DMS 273 (cell line): ENCODE results near the gene CBLB.
"Not testable (repeated sequence)": the region's sequence is repeated elsewhere in the genome, so short reads cannot be mapped to it uniquely, and the experiment has no call there.

ENCODE experiments used
- DNase-seq: peaks from one replicate; lab custom pipeline; 2025; ENCODE audit not compliant: unreplicated experiment; lab: John Stamatoyannopoulos, UW

CBLB gene

GRCh38 chr3:105823149-105823867 is 45.5 kb downstream of the CBLB start:
- no peak for DNase-seq

GRCh38 chr3:105822171-105823123 is 46.4 kb downstream of the CBLB start:
- DNase-seq, result no peak

- DNase-seq, result no peak
These were observed 47.4 kb downstream of the CBLB start for GRCh38 chr3:105821433-105821832.

GRCh38 chr3:105816833-105817232 is 52.0 kb downstream of the CBLB start:
- DNase-seq, result no peak

- not testable (repeated sequence) for DNase-seq
These were observed 53.5 kb downstream of the CBLB start for GRCh38 chr3:105815331-105815730.

- no peak for DNase-seq
These were observed 55.1 kb downstream of the CBLB start for GRCh38 chr3:105813710-105814109.

- no peak for DNase-seq
These were observed 56.6 kb downstream of the CBLB start for GRCh38 chr3:105812194-105812586.

- no peak for DNase-seq
These were observed 57.2 kb downstream of the CBLB start for GRCh38 chr3:105811518-105812193.

- DNase-seq, result no peak
These were observed 59.5 kb downstream of the CBLB start for GRCh38 chr3:105809208-105809888.

GRCh38 chr3:105807701-105808100 is 61.1 kb downstream of the CBLB start:
- no peak for DNase-seq

GRCh38 chr3:105807146-105807545 is 61.7 kb downstream of the CBLB start:
- DNase-seq, result no peak

GRCh38 chr3:105806359-105806758 is 62.5 kb downstream of the CBLB start:
- DNase-seq, result peak; percentile 25

GRCh38 chr3:105805404-105805803 is 63.4 kb downstream of the CBLB start:
- DNase-seq, result no peak

GRCh38 chr3:105802118-105802706 is 66.6 kb downstream of the CBLB start:
- DNase-seq, result no peak

GRCh38 chr3:105801397-105801796 is 67.4 kb downstream of the CBLB start:
- no peak for DNase-seq

- no peak for DNase-seq
These were observed 68.5 kb downstream of the CBLB start for GRCh38 chr3:105800320-105800719.

GRCh38 chr3:105799286-105799685 is 69.5 kb downstream of the CBLB start:
- DNase-seq, result no peak

- DNase-seq, result no peak
These were observed 70.4 kb downstream of the CBLB start for GRCh38 chr3:105798381-105798934.

GRCh38 chr3:105793040-105793439 is 75.8 kb downstream of the CBLB start:
- no peak for DNase-seq
